Heart right ventricle (tissue), 16 donors: ENCODE results near the gene SLC45A2. TPM values are rescaled to one million over a fixed set of nuclear protein-coding genes. Genes with fewer than 3 reads are reported as not detected.

ENCODE experiments used
- ATAC-seq, 8 donors: fragments of 200-7000 bp; cut with Tn5 transposase; one replicate each; pipeline ENCODE4 v1.9.1; 2020; ENCODE audit warnings: mild to moderate bottlenecking in 8 of 8, moderate library complexity in 8 of 8, moderate number of reproducible peaks in 1 of 8
- DNase-seq, 2 donors: peaks; one replicate each; pipeline ENCODE4 v3.0.0-alpha.2; 2020
- H3K27ac ChIP-seq, 10 donors: fragments of 200-600 bp; sonication (generic) in 2 of 10; one replicate each; pipeline versions ENCODE4 v1.5.0 to v1.8.0; 2020 to 2022; ENCODE audit warnings: mild to moderate bottlenecking in 3 of 10
- H3K27me3 ChIP-seq, 7 donors: fragments of 200-600 bp; one replicate each; pipeline ENCODE4 v1.8.0; 2021 to 2022; ENCODE audit warnings: mild to moderate bottlenecking in 2 of 7
- H3K36me3 ChIP-seq, 9 donors: fragments of 200-600 bp; sonication (generic) in 1 of 9; one replicate each; pipeline versions ENCODE4 v1.5.0 to v1.8.0; 2020 to 2022; ENCODE audit warnings: mild to moderate bottlenecking in 2 of 9
- H3K4me1 ChIP-seq, 9 donors: fragments of 200-600 bp; sonication (generic) in 1 of 9; one replicate each; pipeline versions ENCODE4 v1.5.0 to v1.8.0; 2020 to 2022; ENCODE audit warnings: mild to moderate bottlenecking in 4 of 9
- H3K4me3 ChIP-seq, 10 donors: fragments of 200-600 bp; sonication (generic) in 2 of 10; one replicate each; pipeline versions ENCODE4 v1.5.0 to v1.8.0; 2020 to 2022; ENCODE audit warnings: mild to moderate bottlenecking in 7 of 10, moderate library complexity in 2 of 10
- H3K9me3 ChIP-seq, 11 donors: fragments of 200-600 bp in 10 of 11; sonication (generic) in 2 of 11; one replicate each; pipeline versions ENCODE4 v1.5.0 to v1.8.0; 2013 to 2022; ENCODE audit warnings: mild to moderate bottlenecking in 2 of 11, control low read depth in 1 of 11, moderate library complexity in 1 of 11
- CTCF ChIP-seq, 9 donors: fragments of 200-600 bp; sonication (generic) in 2 of 9; IDR thresholded peaks; one replicate each; pipeline versions ENCODE4 v1.5.0 to v1.8.0; 2021 to 2022; ENCODE audit warnings: antibody characterized with exemption in 9 of 9, mild to moderate bottlenecking in 5 of 9, moderate library complexity in 1 of 9
- WGBS, 2 donors: extraction: QIAGEN DNeasy Blood & Tissue Kit; methylation state at CpG; one replicate each; pipeline ENCODE4 v1.1.7; 2013; ENCODE audit warnings: inconsistent platforms in 1 of 2; 5-methylcytosine and 5-hydroxymethylcytosine counted together
- intact Hi-C, 10 donors: fragments of 100-400 bp; cut with DNase I; formaldehyde crosslinking; loops; one replicate each; pipeline versions ENCODE4 v1.11.1 to v1.14.2; 2022
- polyA plus RNA-seq, 2 donors: library from polyadenylated mRNA; stranded (reverse); fragments of 200-250 nt; gene quantifications; one replicate each; pipeline ENCODE4 v1.2.3, GENCODE V29; 2013
- total RNA-seq, 10 donors: library from RNA; stranded (reverse); fragmentation: NEBNext Ultra II Directional in 3 of 10; extraction: Animal tissue kit (Norgen Biotek cat#: 25700) in 3 of 10; gene quantifications; one replicate each; pipeline versions ENCODE4 v1.2.1 to v1.2.4, GENCODE V29; 2021 to 2023
- donor health status: Arrhythmogenic right ventricular cardiomyopathy.
- donor health status: ischemic (EF 13 %, LVEDD 7.1; RV severe dilation, severe dysfunction).
- donor health status: healthy with polysubstance abuse.
- donor health status: DM: no; HTN: yes; CAD: no.
- donor health status: DM: no; HTN: no; CAD: no.
- donor health status: ischemic (EF 25% LVEDD 6.9; RV normal size, moderate dysfunction).
- donor health status: ischemic (EF 25% LVEDD 5.7; RV mildly dilated, moderate dysfunction).
- donor health status: healthy.
- donor health status: DM: yes; HTN: yes; CAD: no.
- donor health status: Ischemic cardiomyopathy.
- donor health status: ischemic (EF 35%, LVEDD 5.7; RV mildly dilated, moderate dysfunction).
- donor health status: nonischemic (EF 11% LVEDD 7.7; RV severe dilation, severe dysfunction).
- donor health status: DM: yes; HTN: yes; CAD: no.
- donor health status: PGD.
- donor health status: ischemic (EF 29% LVEDD 5.4; RV normal size, mild dysfunction).
- donor health status: nonischemic (EF 23%, LVEDD 6.1; RV moderate dilation, normal function).

The SLC45A2 gene
- total and polyA plus RNA-seq, 12 donors: 0.09 to 0.15 (median 0.11) TPM; not detected in 9

- Histone ChIP-seq H3K9me3 (no peaks in the 10 kb centered on the region), H3K27me3 (no peaks in the 10 kb centered on the region), H3K36me3 (peaks cover 0 to 41% (median 18%) of the 10 kb centered on the region in 9 donors), H3K27ac (no peak overlapping the region), H3K4me1 (peaks cover 0 to 4% (median 0%) of the 10 kb centered on the region in 9 donors), H3K4me3 (no peak overlapping the region)
- intact Hi-C loops: no loop called here
- no peak for TF ChIP-seq CTCF (IDR thresholded peaks at IDR 0.05)
- DNase-seq (no peak), ATAC-seq (no peak)
- WGBS, 2 donors: 98% methylated on average over 6 of the region's 6 CpGs
Observed at GRCh38 chr5:33985447-33985846, 954 bp upstream of the SLC45A2 start.

GRCh38 chr5:33984178-33984577, 315 bp downstream of the SLC45A2 start:
- WGBS, 2 donors: 98% methylated on average over 15 of the region's 15 CpGs
- H3K27me3 ChIP-seq: no peaks in the 10 kb centered on the region
- H3K9me3 ChIP-seq: no peaks in the 10 kb centered on the region
- TF ChIP-seq CTCF (IDR thresholded peaks at IDR 0.05): no peak
- H3K4me1 ChIP-seq: no peaks in the 10 kb centered on the region
- ATAC-seq (no peak), DNase-seq (no peak)
- intact Hi-C loops: no loop called here
- peaks cover 0 to 31% (median 17%) of the 10 kb centered on the region in 9 donors for H3K36me3 ChIP-seq
- no peak overlapping the region for H3K4me3 ChIP-seq
- H3K27ac ChIP-seq: no peak overlapping the region

GRCh38 chr5:33981408-33982162, 2.9 kb downstream of the SLC45A2 start:
- no peak for TF ChIP-seq CTCF (IDR thresholded peaks at IDR 0.05)
- Histone ChIP-seq H3K36me3 (peaks cover 0 to 5% (median 0%) of the 10 kb centered on the region in 9 donors), H3K27me3 (no peaks in the 10 kb centered on the region), H3K4me1 (peaks cover 0 to 1% (median 0%) of the 10 kb centered on the region in 9 donors), H3K4me3 (no peak overlapping the region), H3K27ac (no peak overlapping the region), H3K9me3 (no peaks in the 10 kb centered on the region)
- DNase-seq (no peak), ATAC-seq (no peak)
- 84 to 90% methylated on average over 8 of the region's 8 CpGs for WGBS, 2 donors
- intact Hi-C loops: no loop called here

GRCh38 chr5:33980030-33980429, 4.5 kb downstream of the SLC45A2 start:
- ATAC-seq (no peak), DNase-seq (no peak)
- Histone ChIP-seq H3K9me3 (no peaks in the 10 kb centered on the region), H3K4me1 (peaks cover 0 to 8% (median 0%) of the 10 kb centered on the region in 9 donors), H3K27me3 (no peaks in the 10 kb centered on the region), H3K36me3 (no peaks in the 10 kb centered on the region), H3K27ac (no peak overlapping the region), H3K4me3 (no peak overlapping the region)
- 89 to 97% methylated on average over 3 of the region's 3 CpGs for WGBS, 2 donors
- no peak for TF ChIP-seq CTCF (IDR thresholded peaks at IDR 0.05)
- intact Hi-C loops: no loop called here
